Cardiac fibroblast (primary cell): ENCODE data around the gene AHSG.
A peak's percentile ranks its signal among the peaks of the same experiment; 100 is the strongest.

Experiments used
- DNase-seq, 2 donors: peaks; one replicate each; pipeline versions ENCODE4 v3.0.0 to v3.0.0-alpha.2; 2010; ENCODE audit warnings: low read depth in 2 of 2
- H3K4me3 ChIP-seq, 2 donors: replicated peaks in 1 of 2; 1 replicate in 1 of 2; 2 replicates in 1 of 2; pipeline ENCODE4 v1.5.1; 2011; ENCODE audit warnings: low read depth in 2 of 2, low read length in 2 of 2, mild to moderate bottlenecking in 2 of 2, moderate library complexity in 1 of 2
- CTCF ChIP-seq: IDR thresholded peaks from one replicate; pipeline ENCODE4 v1.5.1; 2011; ENCODE audit warnings: low read depth, mild to moderate bottlenecking, low read length, inconsistent platforms

Gene AHSG

GRCh38 chr3:186592682-186593081, 20.2 kb upstream of the AHSG start:
- H3K4me3 ChIP-seq, result no peak overlapping the region
- no peak for DNase-seq

GRCh38 chr3:186593862-186594261, 19.0 kb upstream of the AHSG start:
- H3K4me3 ChIP-seq, result no peak overlapping the region
- no peak for TF ChIP-seq CTCF
- DNase-seq, result no peak

More at GRCh38 chr3:186592682-186593081, 20.2 kb upstream of the AHSG start:
- TF ChIP-seq CTCF, result no peak

- no peak overlapping the region for H3K4me3 ChIP-seq
- no peak for TF ChIP-seq CTCF
- no peak for DNase-seq
Measured at GRCh38 chr3:186594591-186595113, 18.2 kb upstream of the AHSG start.

- no peak overlapping the region for H3K4me3 ChIP-seq
- DNase-seq, result peak; percentile 14 to 43
- TF ChIP-seq CTCF, result no peak
Measured at GRCh38 chr3:186596568-186597287, 16.1 kb upstream of the AHSG start.

- no peak for TF ChIP-seq CTCF
- peak; percentile 60 to 77 for DNase-seq
- no peak overlapping the region for H3K4me3 ChIP-seq
Measured at GRCh38 chr3:186598108-186598784, 14.6 kb upstream of the AHSG start.

- no peak for DNase-seq
- no peak overlapping the region for H3K4me3 ChIP-seq
- TF ChIP-seq CTCF, result no peak
Measured at GRCh38 chr3:186598794-186599141, 14.1 kb upstream of the AHSG start.
